Stimulated activated naive CD4-positive, alpha-beta T cell (primary cell): ENCODE measurements around the gene TMOD3.

Experiments used
- DNase-seq, 6 experiments: peaks; one replicate each; lab custom pipeline; 2025; lab: John Stamatoyannopoulos, UW

TMOD3 gene

DNA sequence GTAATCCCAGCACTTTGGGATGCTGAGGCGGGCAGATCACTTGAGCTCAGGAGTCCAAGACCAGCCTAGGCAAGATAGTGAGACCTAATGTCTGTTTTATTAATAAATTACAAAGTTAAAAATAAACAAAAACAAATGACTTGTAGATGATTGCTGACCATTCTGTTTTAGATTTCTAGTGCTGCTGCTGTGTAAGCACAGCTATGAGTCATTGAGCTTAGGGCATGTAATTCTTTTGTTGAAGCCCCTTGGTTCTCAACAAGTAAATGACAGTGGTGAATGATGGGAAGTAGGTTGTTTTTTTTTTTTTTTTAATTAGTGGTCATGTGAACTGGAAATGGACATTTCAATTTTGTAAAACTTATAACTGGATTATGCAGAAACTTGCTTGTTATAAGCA is 78.9 kb downstream of the TMOD3 start:
- no peak for DNase-seq

DNA sequence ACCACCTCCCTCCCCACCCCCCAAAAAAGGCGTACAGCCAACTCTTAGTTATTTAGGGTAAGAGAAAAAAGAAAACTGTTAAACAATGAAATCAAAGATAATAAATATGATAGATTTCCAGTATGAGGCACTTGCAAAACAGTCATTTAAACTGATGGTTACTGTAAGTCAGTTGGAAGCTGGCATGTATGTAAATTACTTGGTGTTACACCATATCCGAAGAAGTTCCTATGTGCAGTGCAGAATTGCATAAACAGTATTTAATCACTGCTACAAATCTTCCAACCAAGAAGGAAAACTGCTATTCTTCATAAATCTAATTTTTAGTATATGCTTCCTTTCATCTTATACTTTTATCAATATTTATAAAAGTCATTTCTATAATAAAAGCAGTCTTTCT is 80.1 kb downstream of the TMOD3 start:
- DNase-seq: no peak

DNA sequence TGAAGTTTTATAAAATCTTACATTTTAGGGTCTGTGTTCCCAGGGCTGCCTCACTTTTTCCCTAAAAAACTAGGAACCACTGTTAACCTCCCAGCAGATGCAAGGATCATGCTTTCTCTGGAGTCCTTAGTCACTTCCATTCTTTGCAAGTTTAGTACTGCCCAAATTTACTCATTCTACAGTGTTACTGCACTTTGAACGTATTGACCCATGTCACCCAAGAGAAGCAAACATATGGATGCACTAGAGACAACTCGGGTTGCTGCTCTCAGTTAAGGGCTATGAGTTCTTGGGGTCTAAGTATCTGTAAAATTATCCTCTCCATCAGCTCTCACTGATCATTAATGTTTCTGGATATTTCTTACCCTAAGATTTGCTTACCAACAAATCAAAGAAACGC is 83.1 kb downstream of the TMOD3 start:
- DNase-seq: no peak

DNA sequence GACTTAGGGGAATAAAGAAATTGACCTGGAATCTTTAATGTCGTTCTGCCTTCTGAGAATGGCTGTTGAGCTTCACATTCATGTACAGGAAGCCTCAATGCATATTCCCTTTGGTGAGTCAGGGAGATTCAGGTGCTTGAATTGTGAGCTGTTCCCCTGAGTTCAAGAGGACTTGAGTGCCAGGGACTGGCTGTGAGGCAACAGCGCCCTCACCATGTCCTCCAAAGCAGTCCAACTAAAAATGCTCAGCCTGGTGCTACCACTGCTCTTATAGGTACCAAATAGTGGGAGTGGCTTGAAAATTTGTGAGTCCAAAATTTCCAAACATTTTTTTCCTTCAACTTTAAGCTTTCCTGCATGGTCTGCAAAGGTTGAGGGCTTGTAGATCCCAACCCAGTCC is 88.0 kb downstream of the TMOD3 start:
- no peak for DNase-seq

DNA sequence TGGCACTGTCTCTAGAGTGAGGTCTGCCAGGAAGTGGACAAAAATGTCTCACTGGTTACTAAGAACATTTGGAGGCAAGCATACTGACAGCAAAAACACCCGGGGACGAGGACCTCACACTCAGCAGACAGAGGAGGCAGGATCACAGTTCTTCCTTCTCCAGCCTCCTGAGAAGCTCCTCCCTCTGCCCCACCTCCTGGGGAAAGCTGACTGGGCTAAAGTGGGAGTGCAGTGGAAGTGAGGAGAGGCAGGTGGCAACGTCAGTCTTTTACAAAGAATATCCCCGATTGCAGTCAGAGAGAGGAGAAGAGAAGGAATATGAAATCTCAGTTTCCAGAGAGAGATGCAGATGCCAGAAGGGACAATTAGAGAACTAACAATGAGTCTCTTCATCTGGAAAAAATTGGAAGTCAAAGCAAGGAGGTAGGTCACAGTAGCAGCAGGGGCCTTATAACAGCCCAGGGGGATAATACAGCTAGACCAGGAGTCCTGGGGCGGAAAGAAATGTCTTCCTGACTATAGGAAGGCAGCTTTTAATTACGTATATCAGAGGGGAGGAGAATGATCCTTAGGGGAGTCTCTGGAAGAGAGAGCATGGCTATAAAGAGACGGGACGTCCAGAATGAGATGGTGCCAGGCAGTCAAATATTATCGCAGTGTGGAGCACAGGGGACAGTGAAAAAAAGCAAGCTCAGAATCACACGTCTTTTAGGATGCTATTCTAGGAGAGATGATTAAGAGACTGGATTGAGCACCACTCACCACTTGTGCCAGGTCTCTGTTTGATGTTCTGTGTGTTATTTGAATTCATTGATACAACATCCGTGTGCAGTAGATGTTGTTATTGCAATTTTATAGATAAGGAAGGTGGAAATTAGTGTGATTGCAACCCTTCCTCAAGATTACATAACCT is 95.0 kb downstream of the TMOD3 start:
- DNase-seq: no peak

DNA sequence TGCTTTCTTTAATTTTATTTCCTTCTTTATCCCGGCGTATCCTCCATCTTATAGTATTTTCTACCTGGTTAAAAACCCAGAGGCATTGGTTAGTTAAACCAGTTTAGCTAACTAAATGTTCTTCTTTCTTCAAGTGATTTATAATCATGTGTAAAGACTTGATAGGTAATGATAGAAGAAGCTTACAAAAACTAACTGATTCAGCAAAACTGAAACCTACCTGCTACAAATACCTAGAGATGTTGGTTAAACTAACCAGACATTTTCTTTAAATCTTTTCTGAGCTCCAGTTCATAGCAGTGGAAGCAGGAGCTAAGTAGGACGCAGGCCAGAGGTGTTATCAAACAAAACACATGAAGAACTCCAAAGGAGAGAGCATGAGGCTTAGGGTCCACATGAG is 97.4 kb downstream of the TMOD3 start:
- no peak for DNase-seq

DNA sequence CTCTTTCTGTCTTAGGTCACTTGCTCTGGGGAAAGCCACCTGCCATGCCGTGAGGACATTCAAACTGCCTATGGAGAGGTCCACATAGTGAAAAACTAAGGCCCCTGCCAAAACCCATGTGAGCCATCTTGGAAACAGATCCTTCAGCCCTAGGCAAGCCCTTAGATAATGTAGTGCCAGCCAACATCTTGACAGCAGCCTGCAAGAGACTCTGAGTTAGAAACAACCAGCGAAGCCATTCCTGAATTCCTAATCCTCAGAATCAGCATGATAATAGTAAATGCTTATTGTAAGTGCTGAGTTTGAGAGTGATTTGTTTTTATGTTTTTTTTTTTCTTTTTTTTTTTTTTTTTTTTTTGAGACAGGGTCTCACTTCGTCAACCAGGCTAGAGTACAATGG is 101.6 kb downstream of the TMOD3 start:
- no peak for DNase-seq

DNA sequence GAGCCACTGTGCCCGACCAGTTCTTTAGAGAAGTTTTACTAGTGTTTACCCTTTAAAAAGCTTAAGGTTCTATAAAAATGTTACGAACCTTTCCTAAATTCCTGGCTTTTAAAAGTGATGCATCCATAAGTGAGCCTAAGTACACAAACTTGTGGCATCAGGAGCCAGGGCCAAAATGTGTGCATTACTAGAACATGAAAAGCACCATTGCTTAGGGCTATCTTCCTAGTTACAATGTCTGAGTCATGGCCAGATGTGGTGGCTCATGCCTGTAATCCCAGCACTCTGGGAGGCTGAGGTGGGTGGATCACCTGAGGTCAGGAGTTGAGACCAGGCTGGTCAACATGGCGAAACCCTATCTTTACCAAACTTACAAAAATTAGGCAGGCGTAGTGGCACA is 102.2 kb downstream of the TMOD3 start:
- DNase-seq: no peak

DNA sequence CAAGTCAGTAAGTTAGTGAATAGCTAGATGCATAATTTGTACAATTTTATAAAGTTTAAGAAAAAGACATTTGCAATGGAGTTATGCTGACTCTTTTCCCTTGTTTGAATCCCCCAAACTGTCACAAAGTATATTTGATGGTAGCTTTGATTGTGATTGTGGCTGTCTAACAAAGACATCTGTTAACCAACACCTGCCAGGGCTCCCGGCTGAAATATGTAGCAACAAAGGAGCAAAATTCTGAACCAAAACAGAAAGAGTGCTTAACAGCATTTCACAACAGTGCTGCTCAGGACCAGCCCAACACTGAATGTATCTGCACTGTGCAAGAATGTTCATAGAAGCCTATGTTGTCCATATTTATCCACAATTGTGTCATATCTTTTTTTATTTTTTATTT is 102.7 kb downstream of the TMOD3 start:
- DNase-seq: no peak

DNA sequence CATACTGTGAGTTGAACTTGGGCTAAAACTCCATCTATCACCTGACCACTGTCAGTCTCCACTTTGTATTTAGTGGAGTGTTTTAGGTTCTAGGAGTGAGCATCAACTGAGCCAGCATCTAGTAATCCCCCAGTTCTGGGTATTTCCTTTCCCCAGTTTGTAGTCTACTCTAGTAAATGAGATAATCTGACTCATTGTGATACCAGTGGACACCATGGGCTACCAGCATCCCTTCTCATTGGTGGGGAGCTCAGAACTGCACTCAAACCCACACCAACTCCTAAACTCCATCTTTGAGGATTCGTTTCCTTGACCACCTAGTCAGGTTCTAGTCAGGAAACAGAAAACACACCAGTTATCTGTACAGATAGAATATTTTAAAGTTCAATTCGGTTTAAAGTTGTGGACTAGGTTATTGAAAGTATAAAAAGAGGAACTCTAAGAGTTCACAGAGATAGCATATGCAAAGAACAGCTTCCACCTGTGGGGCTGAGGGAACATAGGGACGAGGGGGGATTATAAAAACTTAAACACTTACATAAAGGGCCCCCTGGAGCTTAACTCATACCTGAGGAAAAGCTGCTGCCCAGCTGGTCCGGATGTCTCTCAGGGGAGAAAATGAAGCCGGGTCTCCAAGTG is 106.1 kb downstream of the TMOD3 start:
- no peak for DNase-seq

DNA sequence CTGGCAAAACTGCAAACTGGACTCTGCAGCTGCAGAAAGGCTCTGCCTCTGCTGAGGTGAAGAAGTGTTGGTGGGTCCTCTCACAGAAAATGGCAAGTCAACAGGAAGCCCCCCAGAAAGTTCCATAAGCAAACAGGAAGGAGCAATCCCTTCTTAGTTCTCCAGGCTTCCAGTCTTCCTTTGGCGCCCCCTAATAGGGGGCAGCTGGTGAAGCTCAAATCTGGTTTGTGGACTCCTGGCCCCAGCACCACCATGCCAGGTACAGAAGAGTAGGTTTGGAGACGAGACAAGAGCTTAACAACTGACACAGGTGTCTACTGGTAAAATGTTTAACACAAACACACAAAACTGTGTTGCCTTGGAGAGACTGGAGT is 106.6 kb downstream of the TMOD3 start:
- DNase-seq: no peak

DNA sequence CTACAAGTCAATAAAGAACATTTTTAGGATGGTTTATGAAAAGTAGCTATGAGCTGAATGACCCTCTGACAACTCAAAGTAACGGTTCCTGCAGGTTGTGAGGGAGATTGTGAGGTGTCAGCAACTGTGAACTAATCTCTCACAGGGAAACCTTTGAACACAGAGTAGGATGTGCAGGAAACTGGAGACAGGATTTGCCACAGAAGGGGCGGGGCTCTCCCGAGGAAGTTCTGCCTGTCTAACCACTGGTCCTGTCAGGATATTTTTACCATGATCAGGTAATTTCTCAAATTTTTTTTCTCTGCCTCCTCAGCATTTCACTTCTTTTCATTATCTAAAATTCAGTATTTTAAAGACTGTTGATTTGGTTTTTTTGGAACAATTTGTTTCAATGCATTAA is 108.8 kb downstream of the TMOD3 start:
- no peak for DNase-seq

DNA sequence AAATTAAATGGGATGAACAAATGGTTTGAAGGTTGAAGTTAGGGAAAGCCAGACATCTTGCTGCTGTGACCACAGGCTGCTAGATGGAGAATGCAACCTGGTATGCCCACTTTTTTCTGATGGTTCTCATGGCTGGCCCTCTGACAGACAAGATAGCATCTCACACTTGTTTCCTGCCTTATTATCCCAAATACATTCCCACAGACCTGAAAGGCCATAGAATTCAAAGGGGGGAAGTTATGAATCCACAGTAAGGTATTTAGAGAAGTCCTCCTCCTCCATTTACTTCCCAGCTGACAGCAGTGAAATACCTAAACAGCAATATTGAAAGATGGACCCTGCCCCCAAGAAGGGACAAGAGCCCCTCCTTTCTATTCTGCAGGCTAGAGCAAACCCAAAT is 109.8 kb downstream of the TMOD3 start:
- no peak for DNase-seq

DNA sequence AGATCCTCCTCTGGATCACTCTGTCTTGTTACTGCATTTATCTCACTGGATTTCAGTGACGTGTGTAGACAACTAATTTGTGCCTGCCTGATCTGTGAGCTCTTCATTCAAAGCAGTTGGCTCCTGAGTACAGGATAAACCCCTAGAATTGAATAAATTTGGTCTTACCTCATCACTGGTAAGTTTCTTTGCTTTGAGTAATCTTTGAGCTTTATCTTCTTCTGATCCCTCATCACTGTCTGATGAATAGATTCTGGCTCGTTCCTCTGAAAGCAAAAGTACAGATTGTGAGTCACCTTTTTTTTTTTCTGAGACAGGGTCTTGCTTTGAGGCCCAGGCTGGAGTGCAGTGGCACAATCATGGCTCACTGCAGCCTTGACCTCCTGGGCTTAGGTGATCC is 117.7 kb downstream of the TMOD3 start:
- DNase-seq: no peak

DNA sequence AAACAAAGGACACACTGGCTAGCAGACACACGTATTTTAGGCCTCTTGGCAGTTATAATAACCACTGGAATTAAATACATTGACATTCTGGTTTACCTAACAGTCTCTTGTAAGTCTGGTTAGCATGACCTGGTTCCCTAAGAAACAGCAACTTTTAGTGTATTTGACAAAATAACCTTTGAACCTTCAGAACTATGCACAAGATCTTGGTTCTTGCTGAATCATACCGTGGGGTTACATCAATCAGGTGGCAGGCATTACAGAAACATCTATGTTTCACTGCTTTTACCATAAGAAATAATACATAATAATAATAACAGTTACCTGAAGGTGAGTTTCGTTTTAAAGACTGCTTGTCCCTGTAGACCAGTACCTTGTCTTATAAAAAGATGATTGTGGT is 123.4 kb downstream of the TMOD3 start:
- DNase-seq: no peak

DNA sequence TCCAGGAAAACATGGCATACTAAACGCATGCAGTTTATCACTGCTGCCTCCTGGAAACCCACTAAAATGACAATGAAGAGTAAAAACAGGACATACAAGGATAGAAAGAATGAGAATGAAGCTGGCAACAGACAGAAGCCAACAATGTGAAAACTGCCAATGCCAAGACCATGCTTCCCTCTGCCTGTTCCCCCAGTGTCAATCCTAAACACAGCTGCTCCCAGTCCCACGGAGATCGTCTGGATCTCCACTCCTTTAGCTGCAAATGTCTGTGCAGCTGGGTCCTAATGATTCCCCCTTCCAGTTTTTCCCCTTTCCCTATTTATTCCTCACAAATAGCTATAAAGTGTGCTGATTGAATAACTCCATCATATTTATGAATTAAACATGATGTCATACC is 126.1 kb downstream of the TMOD3 start:
- no peak for DNase-seq
